Measurements from ENCODE around the gene NLRP6. TPM values are rescaled to one million over a fixed set of nuclear protein-coding genes. Genes with fewer than 3 reads are reported as not detected.

NLRP6 gene
- 10 to 100 TPM in 3 of 5 experiments, 1 to 10 TPM in 2; 5.4 to 24.7 (median 13.8) TPM for total RNA-seq
- 10 to 100 TPM in 1 of 2 donors, 1 to 10 TPM in 1; 8.5 to 20.4 TPM for polyA plus RNA-seq
- total RNA-seq, result 11.6 reads per million, percentile 39 among the genes with 10 or more reads in this experiment

DNA sequence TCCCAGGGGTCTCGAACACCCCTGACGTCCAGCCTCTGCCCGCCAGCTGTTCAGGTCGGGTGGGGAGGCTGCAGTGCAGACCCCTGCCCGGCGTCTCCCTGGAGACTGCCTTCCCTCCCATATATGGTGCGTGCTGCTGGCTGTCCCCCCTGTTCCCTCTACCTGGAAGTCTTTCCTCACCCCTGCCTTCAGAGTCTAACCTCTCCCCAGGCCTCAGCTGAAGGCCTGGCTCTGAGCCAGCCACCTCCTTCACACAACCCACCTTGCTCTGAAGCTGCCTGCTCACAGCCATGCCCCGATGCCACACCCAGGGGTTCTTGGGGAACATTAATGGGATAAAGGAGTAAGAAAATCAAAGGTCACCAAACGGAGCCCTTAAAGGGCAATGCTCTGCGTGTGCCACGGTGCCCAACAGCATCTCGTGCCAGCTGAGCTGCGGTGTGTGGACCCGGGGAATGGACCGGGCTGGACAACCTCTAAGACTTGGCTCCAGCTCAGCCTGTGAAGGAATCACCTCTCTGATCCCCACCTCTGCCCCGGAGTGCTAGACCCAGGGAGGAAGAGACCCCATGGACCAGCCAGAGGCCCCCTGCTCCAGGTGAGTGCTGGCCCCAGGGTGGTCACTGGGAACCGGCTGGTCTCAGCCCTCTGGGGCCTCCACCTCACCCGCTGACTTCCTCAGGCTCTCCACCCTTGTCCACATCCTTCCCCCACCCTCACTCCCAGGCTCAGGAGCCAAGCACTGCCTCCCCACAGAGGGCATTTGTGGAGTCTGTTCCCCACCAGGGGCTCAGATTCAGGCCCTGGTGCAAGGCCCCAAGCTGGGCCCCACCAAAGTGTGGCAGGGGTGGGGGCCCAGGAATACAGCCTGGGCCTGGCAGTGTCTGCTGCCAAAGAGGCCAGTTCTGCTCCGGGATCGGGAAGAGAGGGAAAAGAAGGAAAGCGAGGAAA lies at the start of gene NLRP6:
Gene NLRP6, plus strand, starts transcription at position 407 of the 951 bp plus-strand sequence. Its CDS starts 163 bp downstream, at position 570.
- Mint-ChIP-seq H3K4me3 (peak within 1 kb of the TSS; percentile 70 to 93 (median 87)), H3K4me1 (peaks cover 36 to 62% (median 47%) of the 10 kb centered on the region in 7 donors), H3K9me3 (peaks cover 0 to 11% (median 2%) of the 10 kb centered on the region in 11 donors), H3K27me3 (peaks cover 0 to 58% (median 0%) of the 10 kb centered on the region in 5 donors), H3K36me3 (peaks cover 0 to 47% (median 11%) of the 10 kb centered on the region in 5 donors), H3K27ac (peak within 1 kb of the TSS in 8 of 9 donors; percentile 82 to 93 (median 89))
- ChIA-PET POLR2A (interaction anchor here (0.6 to 15.1 kb wide), 13 partner anchors 2 to 129 kb away, joined by 3 to 330 read pairs (median 4); partner anchors contain the start of genes BET1L, NLRP6, PGGHG and RIC8A), CTCF (interaction anchor here (0.6 to 5.0 kb wide), 6 partner anchors 10 to 481 kb away, joined by 3 to 34 read pairs (median 3); no protein-coding TSS in a partner anchor)
- intact Hi-C loops (cut with micrococcal nuclease), result no loop called here
- peak within 1 kb of the TSS; percentile 61 for H3K27ac ChIP-seq (ENCODE audit: low read depth, low read length)
- no peaks in the 10 kb centered on the region for H3K27me3 ChIP-seq (ENCODE audit: control insufficient read depth in 2 of 2, insufficient read depth in 2 of 2, low read length in 2 of 2)
- peak within 1 kb of the TSS; percentile 52 for H3K4me3 ChIP-seq (ENCODE audit: low read length)
- ATAC-seq (no peak), DNase-seq (peak in 2 of 9 donors; percentile 22 to 32)
- H3K4me1 ChIP-seq (ENCODE audit: control insufficient read depth in 2 of 2, insufficient read depth in 2 of 2, low read length in 2 of 2), result peaks cover 22% of the 10 kb centered on the region in 2 donors
- no peaks in the 10 kb centered on the region for H3K36me3 ChIP-seq (ENCODE audit: control insufficient read depth in 2 of 3, insufficient read depth in 3 of 3, low read length in 3 of 3)
- no peaks in the 10 kb centered on the region for H3K9me3 ChIP-seq (ENCODE audit: control insufficient read depth in 2 of 3, low read length in 3 of 3)

DNA sequence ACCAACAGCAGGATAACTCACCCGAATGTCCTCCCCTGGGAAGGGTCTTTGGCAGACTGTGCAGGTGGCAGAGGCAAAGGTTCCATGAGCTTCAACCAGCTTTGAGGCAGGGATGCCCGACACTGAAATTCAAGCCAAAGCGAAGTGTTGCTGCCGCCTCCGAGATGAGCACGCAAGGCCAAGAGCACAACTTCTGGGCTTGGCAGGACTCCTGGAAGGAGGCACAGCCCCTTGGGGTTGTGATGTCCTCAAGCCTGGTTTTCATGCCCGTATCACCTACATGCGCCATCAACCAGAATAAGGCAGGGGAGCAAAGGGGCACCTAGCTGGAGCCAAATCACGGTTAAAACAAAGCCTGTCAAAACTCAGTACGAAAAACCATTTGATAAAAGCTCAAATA lies 47.8 kb upstream of the NLRP6 start:
- H3K4me1 Mint-ChIP-seq, result peaks cover 12 to 37% (median 23%) of the 10 kb centered on the region in 7 donors
- no peak overlapping the region for H3K27ac ChIP-seq (ENCODE audit: low read depth, low read length)
- H3K4me1 ChIP-seq (ENCODE audit: control insufficient read depth in 2 of 2, insufficient read depth in 2 of 2, low read length in 2 of 2), result peaks cover 3 to 5% of the 10 kb centered on the region in 2 donors
- H3K27me3 ChIP-seq (ENCODE audit: control insufficient read depth in 2 of 2, insufficient read depth in 2 of 2, low read length in 2 of 2), result no peaks in the 10 kb centered on the region
- H3K36me3 ChIP-seq (ENCODE audit: control insufficient read depth in 2 of 3, insufficient read depth in 3 of 3, low read length in 3 of 3), result peaks cover 0 to 14% (median 0%) of the 10 kb centered on the region in 3 experiments
- no peak overlapping the region for H3K4me3 Mint-ChIP-seq
- H3K27me3 Mint-ChIP-seq, result no peaks in the 10 kb centered on the region
- no peaks in the 10 kb centered on the region for H3K9me3 ChIP-seq (ENCODE audit: control insufficient read depth in 2 of 3, low read length in 3 of 3)
- H3K4me3 ChIP-seq (ENCODE audit: low read length), result no peak overlapping the region
- H3K27ac Mint-ChIP-seq, result no peak overlapping the region
- H3K36me3 Mint-ChIP-seq, result peaks cover 3 to 24% (median 13%) of the 10 kb centered on the region in 5 donors
- ATAC-seq, result no peak
- ChIA-PET POLR2A (interaction anchor here (2.4 kb wide), 1 partner anchor 22 kb away, joined by 19 read pairs; the partner anchor contains the start of genes BET1L and RIC8A), CTCF (interaction anchor here (0.6 kb wide), 1 partner anchor 135 kb away, joined by 3 read pairs; no protein-coding TSS in a partner anchor)
- intact Hi-C loops (cut with micrococcal nuclease), result no loop called here
- no peaks in the 10 kb centered on the region for H3K9me3 Mint-ChIP-seq
- no peak for DNase-seq

DNA sequence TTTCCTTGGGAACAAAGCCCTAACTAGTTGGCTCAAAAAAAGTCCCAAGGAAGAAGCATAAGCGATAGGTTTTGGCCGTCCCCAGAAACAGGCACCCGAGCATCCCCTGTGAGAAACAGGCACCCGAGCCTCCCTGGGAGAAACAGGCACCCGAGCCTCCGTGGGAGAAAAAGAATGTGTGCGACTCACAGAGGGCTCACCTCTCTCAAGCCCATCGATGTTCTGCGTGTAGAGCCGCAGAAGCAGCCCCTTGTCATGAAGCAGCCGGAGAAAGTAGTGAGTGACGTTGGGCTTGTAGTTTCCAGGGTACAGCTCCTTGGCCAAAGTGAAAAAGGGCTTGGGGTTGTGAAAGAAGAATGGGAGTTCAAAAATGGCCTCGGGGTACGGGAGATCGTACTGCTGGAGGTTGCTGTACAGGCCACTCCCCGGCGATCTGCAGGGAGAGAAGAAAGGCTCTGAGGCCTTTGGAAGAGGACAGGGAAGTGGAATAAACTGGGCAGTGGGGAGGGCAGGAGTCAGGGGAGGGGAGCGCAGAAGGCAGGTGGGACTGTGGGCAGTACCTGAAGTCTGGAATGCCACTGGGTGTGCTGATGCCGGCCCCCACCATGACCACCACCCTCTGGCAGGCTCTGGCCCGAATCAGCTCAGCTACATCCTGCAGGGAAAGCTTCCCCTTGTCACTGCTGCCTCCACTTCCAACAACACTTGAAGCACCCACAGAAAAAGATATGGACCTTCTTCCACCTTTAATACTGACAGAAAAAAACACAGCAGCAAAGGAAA lies 45.2 kb upstream of the NLRP6 start:
- Mint-ChIP-seq H3K4me3 (peak overlapping the region in 2 of 10 donors; percentile 6 to 17), H3K9me3 (no peaks in the 10 kb centered on the region), H3K27me3 (no peaks in the 10 kb centered on the region), H3K27ac (peak overlapping the region in 3 of 9 donors; percentile 46 to 72 (median 51)), H3K4me1 (peaks cover 17 to 49% (median 30%) of the 10 kb centered on the region in 7 donors), H3K36me3 (peaks cover 3 to 15% (median 8%) of the 10 kb centered on the region in 5 donors)
- intact Hi-C loops (cut with micrococcal nuclease), result no loop called here
- Histone ChIP-seq H3K4me1 (ENCODE audit: control insufficient read depth in 2 of 2, insufficient read depth in 2 of 2, low read length in 2 of 2) (peaks cover 13 to 17% of the 10 kb centered on the region in 2 donors), H3K9me3 (ENCODE audit: control insufficient read depth in 2 of 3, low read length in 3 of 3) (no peaks in the 10 kb centered on the region), H3K27ac (ENCODE audit: low read depth, low read length) (no peak overlapping the region), H3K36me3 (ENCODE audit: control insufficient read depth in 2 of 3, insufficient read depth in 3 of 3, low read length in 3 of 3) (peaks cover 0 to 17% (median 0%) of the 10 kb centered on the region in 3 experiments), H3K4me3 (ENCODE audit: low read length) (no peak overlapping the region), H3K27me3 (ENCODE audit: control insufficient read depth in 2 of 2, insufficient read depth in 2 of 2, low read length in 2 of 2) (no peaks in the 10 kb centered on the region)
- DNase-seq, result no peak
- no peak for ATAC-seq
- POLR2A ChIA-PET, result interaction anchor here (0.6 to 7.5 kb wide), 2 partner anchors 14 to 25 kb away, joined by 3 to 83 read pairs; partner anchors contain the start of genes BET1L and RIC8A
- CTCF ChIA-PET, result interaction anchor here (0.7 kb wide), 2 partner anchors 21 to 24 kb away, joined by 3 to 5 read pairs; no protein-coding TSS in a partner anchor

DNA sequence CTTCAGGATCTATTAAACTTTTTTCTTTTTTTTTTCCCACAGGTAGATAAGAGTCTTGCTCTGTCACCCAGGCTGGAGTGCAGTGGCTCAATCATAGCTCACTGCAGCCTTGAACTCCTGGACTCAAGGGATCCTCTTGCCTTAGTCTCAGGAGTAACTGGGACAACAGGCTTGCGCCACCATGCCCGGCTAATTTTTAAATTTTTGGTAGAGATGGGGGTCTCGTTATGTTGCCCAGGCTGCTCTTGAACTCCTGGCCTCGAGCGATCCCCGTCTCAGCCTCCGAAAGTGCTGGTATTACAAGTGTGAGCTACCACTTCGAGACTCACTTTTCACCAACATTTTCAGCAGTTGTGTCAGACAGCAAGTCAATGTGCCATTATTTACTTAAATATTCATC lies 43.0 kb upstream of the NLRP6 start:
- Mint-ChIP-seq H3K4me3 (peak overlapping the region; percentile 84 to 94 (median 91)), H3K9me3 (no peaks in the 10 kb centered on the region), H3K27me3 (no peaks in the 10 kb centered on the region), H3K36me3 (peaks cover 0 to 11% (median 3%) of the 10 kb centered on the region in 5 donors), H3K4me1 (peaks cover 19 to 54% (median 40%) of the 10 kb centered on the region in 7 donors), H3K27ac (peak overlapping the region; percentile 84 to 97 (median 93))
- Histone ChIP-seq H3K27me3 (ENCODE audit: control insufficient read depth in 2 of 2, insufficient read depth in 2 of 2, low read length in 2 of 2) (no peaks in the 10 kb centered on the region), H3K9me3 (ENCODE audit: control insufficient read depth in 2 of 3, low read length in 3 of 3) (no peaks in the 10 kb centered on the region), H3K4me1 (ENCODE audit: control insufficient read depth in 2 of 2, insufficient read depth in 2 of 2, low read length in 2 of 2) (peaks cover 17 to 23% of the 10 kb centered on the region in 2 donors), H3K36me3 (ENCODE audit: control insufficient read depth in 2 of 3, insufficient read depth in 3 of 3, low read length in 3 of 3) (peaks cover 0 to 20% (median 0%) of the 10 kb centered on the region in 3 experiments), H3K27ac (ENCODE audit: low read depth, low read length) (peak overlapping the region; percentile 97), H3K4me3 (ENCODE audit: low read length) (peak overlapping the region; percentile 76)
- intact Hi-C loops (cut with micrococcal nuclease), result loop anchor here in 1 of 2 donors (5.0 kb wide), 3 partner anchors 52 to 562 kb away; partner anchors contain the start of genes PGGHG, PHRF1 and SLC25A22
- ChIA-PET CTCF (interaction anchor here (0.6 to 0.7 kb wide), 2 partner anchors 13 to 346 kb away, joined by 3 read pairs; no protein-coding TSS in a partner anchor), POLR2A (interaction anchor here (0.6 to 7.5 kb wide), 5 partner anchors 9 to 35 kb away, joined by 3 to 83 read pairs (median 4); partner anchors contain the start of genes BET1L and RIC8A)
- DNase-seq, result no peak
- ATAC-seq, result no peak

DNA sequence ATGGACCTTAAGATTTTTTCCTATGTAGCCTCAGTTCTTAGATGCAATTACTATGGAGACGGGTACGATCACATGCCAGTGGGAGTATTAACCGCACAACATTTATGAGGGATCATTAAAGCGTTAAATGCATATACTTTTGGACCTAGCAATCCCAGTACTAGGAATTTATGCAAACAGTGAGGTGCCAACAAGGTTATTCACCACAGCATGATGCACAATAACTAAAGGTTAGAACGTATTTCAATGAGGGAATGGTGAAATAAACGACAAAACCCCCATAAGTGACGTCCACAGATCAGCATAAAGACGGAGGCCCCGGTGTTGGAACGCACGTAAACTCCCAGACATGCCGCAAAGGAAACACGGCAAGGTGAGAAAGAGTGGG lies 42.6 kb upstream of the NLRP6 start:
- Histone ChIP-seq H3K9me3 (ENCODE audit: control insufficient read depth in 2 of 3, low read length in 3 of 3) (no peaks in the 10 kb centered on the region), H3K27ac (ENCODE audit: low read depth, low read length) (peak overlapping the region; percentile 97), H3K4me1 (ENCODE audit: control insufficient read depth in 2 of 2, insufficient read depth in 2 of 2, low read length in 2 of 2) (peaks cover 17 to 23% of the 10 kb centered on the region in 2 donors), H3K27me3 (ENCODE audit: control insufficient read depth in 2 of 2, insufficient read depth in 2 of 2, low read length in 2 of 2) (no peaks in the 10 kb centered on the region), H3K4me3 (ENCODE audit: low read length) (peak overlapping the region; percentile 76), H3K36me3 (ENCODE audit: control insufficient read depth in 2 of 3, insufficient read depth in 3 of 3, low read length in 3 of 3) (peaks cover 0 to 20% (median 0%) of the 10 kb centered on the region in 3 experiments)
- ATAC-seq (peak; percentile 45), DNase-seq (peak in 3 of 9 donors; percentile 82 to 90 (median 82))
- Mint-ChIP-seq H3K4me1 (peaks cover 19 to 57% (median 44%) of the 10 kb centered on the region in 7 donors), H3K4me3 (peak overlapping the region; percentile 84 to 94 (median 91)), H3K9me3 (no peaks in the 10 kb centered on the region), H3K36me3 (peaks cover 0 to 10% (median 4%) of the 10 kb centered on the region in 5 donors), H3K27ac (peak overlapping the region; percentile 84 to 97 (median 93)), H3K27me3 (no peaks in the 10 kb centered on the region)
- intact Hi-C loops (cut with micrococcal nuclease), result loop anchor here in 1 of 2 donors (5.0 kb wide), 3 partner anchors 52 to 562 kb away; partner anchors contain the start of genes PGGHG, PHRF1 and SLC25A22
- CTCF ChIA-PET, result interaction anchor here (0.6 kb wide), 1 partner anchor 345 kb away, joined by 3 read pairs; no protein-coding TSS in a partner anchor
- POLR2A ChIA-PET, result interaction anchor here (0.9 to 7.5 kb wide), 6 partner anchors 24 to 80 kb away, joined by 3 to 83 read pairs (median 8); partner anchors contain the start of genes BET1L, PGGHG and RIC8A
